Right renal cortex interstitium (tissue), 3 donors: ENCODE measurements around the gene NCAPG2. TPM values are rescaled to one million over a fixed set of nuclear protein-coding genes. Genes with fewer than 3 reads are reported as not detected.
"Not testable (repeated sequence)": the region's sequence is repeated elsewhere in the genome, so short reads cannot be mapped to it uniquely, and the experiment has no call there.

Experiments used
- DNase-seq, 3 donors: peaks; one replicate each; pipeline ENCODE4 v3.0.0-alpha.2; 2013; ENCODE audit warnings: low read depth in 3 of 3, low spot score in 2 of 3
- polyA plus RNA-seq, 3 donors: library from polyadenylated mRNA; unstranded; fragments of 120-200 nt; gene quantifications; one replicate each; pipeline ENCODE4 v1.2.1, GENCODE V29; 2013; ENCODE audit not compliant: insufficient read length in 3 of 3

The NCAPG2 gene
- polyA plus RNA-seq, 3 donors: 24.2 to 26.2 (median 25.7) TPM

DNA sequence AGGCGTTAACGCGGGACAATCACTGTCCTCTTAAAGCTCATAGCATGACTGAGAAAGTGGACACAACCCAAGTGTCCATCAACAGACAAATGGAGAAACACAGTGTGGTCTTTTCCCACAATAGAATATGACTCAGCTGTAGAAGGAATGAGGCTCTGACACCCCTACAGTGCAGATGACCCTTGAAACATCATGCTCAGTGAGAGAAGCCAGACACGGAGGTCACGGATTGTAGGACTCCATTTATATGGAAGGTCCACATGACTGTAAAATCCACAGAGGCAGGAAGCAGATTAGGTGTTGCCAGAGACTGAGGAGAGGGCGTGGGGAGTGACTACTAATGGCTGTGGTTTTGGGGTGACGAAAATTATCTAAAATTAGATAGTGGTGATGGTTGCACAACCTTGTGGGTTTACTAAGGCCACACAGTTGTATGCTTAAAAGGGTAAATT, 6.1 kb upstream of the NCAPG2 start:
- no peak for DNase-seq

DNA sequence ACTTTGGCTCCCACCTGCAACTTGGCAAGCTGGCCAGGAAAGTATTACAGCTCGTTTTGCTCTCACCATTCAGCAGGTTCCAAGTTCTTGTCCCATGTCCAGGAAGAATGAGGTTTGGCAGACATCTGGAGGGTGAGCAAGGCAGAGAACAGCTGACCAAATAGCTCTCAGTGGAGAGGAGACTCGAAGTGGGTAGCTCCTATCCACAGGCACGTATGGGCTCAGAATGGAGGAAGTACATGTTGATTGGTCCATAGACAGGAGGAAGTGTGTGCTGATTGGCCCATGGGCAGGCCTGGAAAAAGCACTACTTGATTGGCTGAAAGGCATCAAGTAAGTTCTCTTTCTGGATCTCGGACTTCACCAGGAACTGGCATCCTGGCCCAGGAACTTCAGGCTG, 3.0 kb upstream of the NCAPG2 start:
- no peak for DNase-seq

DNA sequence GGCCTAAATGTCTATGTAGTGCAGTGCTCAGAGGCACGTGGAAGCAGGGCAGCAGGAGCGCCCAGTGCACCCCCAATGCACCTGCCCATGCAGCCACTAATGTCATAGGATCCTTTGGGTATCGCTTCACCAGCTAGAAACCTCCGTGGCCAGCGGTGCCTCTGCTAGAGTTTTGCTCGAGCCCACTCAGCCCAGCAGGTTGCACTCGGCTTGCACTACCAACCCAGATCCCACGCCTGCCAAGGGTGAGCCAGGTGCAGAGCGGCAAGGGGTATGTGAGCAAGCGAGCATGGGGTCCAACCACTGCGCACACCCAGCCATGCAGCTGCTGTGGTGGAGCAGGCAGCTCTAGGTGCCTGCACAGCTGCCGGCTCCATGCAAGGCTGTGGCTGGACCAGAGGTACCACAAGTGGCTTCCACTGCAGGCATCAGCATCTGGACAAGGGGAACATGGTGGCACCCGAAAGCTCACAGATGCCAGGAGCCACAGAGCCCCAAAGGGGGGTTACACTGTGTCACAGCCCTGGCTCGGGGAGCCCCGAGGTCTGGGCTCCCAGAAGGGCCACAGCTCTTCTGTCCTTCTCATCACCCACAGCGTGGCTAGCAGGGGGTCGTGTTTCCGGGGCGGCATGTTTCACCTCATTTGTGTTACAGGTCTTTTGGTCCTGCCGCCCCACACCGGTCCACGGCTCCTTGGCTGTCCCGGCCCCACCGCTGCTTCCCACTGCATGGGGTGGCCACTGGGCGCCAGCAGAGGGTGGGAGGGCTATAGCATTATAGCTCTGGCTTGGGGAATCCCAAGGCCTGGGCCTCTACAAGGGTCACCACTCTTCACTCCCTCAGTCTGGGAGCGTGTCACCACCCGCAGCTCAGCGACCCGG, 2.3 kb upstream of the NCAPG2 start:
- no peak for DNase-seq

DNA sequence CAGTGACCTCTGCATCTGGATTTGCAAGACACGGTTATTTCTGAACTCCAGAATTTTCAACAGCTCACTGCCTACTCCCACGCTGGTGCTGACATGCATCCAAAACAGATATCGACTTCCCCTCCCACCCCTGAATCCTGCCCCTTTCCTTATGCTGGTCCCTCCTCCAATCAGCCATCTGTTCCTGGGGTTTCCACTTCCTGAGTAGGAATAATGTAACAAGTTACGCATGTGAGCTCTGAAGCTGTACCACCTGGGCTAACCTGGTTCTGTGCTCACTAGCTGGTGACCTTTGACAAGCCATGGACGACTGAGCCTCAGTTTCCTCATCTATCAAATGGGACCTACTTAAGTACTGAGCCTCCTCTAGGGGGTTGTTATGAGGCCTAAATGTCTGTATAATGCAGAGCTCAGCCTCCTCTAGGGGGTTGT, 1.7 kb upstream of the NCAPG2 start:
- no peak for DNase-seq

DNA sequence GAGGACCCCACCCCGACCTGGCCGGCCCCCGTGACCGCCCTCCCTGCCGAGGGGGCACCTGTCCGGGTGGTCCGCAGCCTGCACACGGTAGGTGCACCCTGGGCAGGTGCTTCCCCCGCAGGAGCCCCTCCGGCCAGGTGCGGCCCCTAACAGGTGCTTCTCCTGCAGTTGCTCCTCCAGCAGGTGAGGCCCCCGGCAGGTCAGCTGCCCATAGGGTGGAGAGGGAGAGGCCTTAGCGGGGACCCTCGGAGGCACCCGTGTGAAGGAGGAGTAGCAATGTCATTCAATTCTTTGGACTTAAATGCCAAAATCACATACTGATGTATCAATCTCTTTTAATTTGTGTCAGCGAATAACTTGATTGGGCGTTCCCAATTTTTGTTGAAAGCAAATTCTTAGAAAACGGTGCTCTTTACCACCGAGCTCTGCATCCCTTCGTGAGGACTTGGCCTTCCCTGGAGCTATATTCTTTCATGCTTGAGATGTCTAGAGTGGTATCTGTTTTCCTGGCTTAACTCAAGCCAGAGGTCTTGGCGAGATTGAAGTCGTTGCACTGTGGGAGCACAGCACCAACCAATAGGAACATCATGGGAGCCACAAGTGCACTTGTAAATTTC, 738 bp upstream of the NCAPG2 start:
- no peak for DNase-seq

DNA sequence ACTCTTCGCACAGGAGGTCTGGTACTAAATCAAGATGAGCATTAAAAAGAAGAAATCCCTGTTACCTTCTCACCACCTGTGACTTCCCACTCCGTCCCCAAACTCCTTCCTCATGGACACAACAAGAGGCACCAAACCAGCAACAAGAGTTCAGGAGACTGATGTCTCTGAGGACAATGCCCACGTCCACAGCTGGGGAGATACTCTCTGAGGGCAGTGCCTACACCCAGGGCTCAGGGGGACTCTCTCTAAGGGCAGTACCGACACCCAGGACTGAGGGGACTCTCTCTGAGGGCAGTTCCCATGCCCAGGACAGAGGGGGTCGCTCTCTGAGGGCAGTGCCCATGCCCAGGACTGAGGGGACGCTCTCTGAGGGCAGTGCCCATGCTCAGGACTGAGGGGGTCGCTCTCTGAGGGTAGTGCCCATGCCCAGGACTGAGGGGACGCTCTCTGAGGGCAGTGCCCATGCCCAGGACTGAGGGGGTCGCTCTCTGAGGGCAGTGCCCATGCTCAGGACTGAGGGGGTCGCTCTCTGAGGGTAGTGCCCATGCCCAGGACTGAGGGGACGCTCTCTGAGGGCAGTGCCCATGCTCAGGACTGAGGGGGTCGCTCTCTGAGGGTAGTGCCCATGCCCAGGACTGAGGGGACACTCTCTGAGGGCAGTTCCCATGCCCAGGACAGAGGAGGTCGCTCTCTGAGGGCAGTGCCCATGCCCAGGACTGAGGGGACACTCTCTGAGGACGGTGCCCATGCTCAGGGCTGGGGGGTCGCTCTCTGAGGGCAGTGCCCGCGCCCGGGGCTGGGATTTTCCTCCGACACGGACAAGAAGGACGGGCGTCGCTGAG, 703 bp downstream of the NCAPG2 start:
- not testable (repeated sequence) for DNase-seq

DNA sequence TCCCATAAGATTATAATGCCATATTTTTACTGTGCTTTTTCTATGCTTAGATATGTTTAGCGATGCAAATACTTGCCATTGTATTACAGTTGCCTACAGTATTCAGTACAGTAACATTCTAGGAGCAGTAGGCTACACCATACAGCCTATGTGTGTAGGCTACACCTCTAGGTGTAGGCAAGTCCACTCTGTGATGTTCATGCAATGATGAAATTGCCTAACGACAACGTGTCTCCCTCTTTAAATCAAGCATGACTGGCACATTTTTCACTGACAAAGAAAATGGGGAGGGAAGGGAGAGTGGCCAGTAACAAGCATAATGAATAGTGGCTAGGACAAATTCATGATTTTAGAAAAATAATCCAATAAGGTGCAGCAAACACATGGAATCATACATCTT, 1.7 kb downstream of the NCAPG2 start:
- DNase-seq: no peak

DNA sequence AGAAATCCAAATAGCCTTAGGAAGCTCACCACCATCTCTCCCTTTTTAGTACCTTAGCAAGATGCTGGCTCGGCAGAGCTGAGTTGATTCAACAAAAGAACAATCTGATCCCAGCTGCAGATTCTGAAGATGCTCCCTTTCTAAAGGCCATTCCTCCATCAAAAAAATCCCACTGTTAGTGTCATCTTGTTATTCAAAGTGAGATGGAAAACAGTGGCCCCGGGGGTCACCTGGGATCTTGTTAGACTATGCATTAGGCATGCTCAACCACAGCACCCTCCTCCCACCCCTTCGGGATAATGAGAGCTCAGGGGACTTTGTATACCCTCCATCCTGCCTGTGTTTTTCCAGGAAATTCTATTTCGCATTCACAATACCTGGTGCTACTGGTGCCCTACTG, 2.4 kb downstream of the NCAPG2 start:
- DNase-seq: no peak

DNA sequence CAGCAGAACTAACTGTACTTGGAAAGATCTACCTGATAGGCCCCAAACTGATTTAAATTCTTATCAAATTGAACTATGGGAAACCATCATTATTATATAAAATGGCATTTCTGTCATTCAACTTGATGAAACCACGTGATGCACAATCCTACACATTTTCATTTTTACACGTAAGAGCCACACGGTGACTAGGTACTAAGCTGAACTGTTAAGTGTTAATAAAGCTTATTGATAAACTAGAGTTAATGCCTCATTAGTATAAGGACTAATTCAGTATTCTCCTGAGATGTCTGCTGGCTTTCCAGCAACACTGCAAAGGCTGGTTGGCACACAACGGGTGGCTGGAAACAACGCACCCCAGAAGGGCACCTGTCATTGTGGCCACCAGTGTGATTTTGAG, 4.6 kb downstream of the NCAPG2 start:
- no peak for DNase-seq

DNA sequence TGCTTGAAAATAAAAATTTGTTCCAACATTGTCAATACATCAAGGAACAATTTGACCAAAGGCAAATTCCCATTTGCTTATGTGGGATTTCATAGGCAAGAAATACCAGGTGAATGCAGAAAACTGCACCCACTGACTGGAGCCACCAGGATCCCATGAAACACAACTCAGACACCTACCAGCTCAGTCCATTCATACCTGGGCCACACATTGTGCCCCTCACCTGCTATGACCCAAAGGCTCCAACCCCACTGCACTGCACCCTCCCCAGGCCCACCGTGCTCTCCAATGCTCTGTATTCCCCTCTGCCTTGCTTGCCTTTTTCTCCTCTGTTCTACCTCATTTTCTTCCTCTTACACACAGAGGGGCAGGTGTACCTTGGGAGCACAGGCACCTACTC, 5.3 kb downstream of the NCAPG2 start:
- DNase-seq: no peak

DNA sequence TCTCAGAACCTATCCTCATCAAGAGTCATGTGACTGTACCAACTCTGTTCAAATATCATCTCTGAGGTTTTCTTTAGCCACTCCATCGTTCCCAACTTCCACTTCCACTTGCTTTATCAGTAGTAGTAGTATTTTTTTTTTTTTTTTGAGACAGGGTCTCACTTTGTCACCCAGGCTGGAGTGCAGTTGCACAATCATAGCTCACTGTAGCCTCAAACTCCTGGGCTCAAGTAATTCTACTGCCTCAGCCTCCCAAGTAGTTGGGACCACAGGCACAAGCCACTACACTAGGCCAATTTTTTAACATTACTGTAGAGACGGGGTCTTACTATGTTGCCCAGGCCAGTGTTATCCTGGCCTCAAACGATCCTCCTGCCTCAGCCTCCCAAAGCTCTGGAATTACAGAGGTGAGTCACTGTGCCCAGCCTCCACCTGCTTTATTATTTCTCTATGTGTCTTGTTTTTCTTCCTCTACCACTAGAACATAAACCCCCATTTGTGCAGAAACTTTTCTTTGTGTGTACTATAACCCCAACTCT, 5.9 kb downstream of the NCAPG2 start:
- DNase-seq: no peak

DNA sequence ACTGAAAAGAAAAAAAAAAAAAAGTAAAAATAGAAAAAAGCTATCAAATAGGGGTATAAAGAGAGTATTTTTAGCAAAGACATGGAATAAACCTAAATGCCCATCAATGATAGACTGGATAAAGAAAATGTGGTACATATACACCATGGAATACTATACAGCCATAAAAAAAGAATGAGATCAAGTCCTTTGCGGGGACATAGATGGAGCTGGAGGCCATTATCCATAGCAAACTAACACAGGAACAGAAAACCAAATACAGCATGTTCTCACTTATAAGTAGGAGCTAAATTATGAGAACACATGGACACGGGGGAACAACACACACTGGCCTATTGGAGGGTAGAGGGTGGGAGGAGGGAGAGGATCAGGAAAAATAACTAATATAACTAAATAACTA, 7.0 kb downstream of the NCAPG2 start:
- DNase-seq: not testable (repeated sequence)

DNA sequence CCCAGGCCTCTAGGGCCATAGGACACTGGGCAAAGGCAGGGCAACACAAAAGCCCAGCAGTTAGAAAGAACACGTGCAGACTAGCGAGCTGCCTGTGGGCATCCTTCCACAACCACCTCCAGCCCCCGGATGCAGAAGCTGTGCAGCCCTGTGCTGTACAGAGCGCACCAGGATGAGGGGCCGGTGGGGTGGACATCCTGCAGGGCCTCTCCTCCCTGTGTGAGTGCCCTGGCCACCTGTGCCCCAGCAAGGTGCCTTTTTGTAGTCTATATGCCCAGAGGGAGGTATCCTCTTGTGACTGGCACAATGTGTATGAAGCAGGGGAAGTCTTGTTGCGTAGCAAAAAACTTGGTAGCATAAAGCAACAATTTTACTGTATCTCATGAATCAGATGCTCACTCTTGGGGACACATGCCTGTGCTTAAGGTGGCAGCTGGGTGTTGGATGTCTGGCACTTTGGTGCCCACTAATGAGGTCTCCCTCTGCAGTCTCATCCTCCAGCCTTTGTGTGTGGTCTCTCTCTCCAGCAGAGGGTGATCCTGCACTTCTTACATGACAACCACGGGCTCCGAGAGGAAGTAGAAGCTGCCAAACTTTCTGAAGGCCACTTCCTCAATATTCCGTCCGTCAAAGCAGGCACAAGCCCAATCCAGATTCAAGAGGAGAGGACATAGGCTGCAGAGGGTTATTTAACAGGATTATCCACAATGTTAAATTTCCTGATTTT, 8.7 kb downstream of the NCAPG2 start:
- no peak for DNase-seq

DNA sequence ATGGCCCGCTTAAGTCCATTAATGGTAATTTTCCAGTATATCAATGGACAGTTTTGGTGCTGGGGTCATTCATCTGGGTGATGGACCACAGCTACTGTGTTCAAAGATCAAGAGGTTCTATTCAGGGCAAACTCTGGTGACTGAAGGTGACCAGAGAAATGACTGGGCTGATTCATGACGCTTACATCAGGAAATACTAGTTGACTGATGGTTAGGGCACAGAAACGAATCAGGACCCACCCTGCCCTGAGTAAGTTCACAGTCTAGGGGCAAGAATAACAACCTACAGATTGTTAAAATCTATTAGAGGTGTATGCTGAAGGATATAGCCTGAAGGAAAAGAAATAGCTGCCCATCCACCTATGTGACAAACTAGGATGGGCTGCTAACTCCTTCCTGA, 9.5 kb downstream of the NCAPG2 start:
- no peak for DNase-seq

DNA sequence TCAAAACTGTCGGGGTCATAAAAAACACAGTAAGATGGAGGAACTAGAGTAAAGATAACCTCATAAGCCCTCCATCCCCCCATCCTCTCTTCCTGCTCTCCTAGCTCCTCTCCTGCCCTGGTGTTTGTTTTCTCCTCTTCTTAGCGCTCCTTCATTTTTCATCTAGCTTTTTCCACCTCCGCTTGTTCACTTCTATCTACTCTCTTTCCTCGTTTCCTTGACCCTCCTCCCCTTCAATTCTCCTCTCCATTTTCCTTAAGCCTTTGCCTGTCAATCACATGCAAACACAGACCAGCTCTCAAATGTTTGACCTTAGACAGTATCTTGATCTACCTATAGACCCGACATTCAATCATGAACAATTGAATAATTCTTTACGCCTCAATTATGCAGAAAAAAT, 10.0 kb downstream of the NCAPG2 start:
- DNase-seq: no peak

DNA sequence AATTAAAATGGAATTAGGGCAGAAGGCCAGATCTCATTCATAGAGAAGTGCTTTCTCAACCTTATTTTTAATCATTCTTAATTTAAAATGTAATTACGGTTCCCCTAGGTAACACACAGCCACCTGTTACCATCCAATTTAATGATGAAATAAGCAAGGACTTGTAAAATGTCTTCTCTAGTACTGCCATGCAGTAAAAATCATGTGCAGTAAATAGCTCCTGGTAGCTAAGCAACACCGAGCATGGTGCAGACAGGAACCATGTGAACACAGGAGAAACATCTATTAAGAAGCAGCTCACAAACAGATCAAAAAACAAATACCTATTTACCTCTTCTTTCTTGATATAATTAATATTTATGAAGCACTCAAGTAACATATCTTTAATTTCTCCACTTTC, 15.1 kb downstream of the NCAPG2 start:
- DNase-seq: no peak

DNA sequence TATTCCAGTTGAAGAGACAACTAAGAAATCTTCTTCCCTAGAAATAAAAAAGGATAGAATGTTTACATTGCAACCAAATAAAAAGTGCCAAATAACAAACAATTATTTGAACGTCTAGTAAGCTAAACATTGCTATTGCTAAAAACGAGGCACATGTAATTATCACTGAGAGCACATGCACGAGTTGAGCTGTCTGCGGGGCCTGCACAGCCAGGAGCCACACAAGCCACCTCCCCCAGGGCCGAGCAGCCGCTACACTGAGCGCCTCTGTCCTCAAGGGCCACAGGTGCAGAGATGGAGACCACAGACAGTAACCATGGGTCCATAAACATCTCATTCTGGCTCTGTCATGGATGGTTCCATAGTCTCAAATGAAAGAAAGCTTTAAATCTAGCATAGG, 17.2 kb downstream of the NCAPG2 start:
- no peak for DNase-seq

DNA sequence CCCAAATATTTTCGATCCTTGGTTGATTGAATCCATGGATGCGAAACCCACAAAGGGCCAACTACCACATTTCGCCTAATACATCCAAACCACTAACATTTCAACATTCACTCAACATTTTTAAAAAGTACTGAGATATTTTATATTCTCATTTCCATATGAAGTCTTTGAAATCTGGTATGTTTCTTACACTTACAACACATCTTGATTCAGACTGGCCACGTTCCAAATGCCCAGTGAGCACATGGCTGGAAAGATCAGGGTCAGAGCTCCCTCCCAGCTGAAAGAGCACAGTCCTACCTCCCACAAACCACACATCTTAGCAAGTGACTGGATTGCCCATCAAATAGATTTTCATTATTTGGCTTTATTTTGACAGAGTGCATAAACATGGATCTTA, 18.9 kb downstream of the NCAPG2 start:
- no peak for DNase-seq

DNA sequence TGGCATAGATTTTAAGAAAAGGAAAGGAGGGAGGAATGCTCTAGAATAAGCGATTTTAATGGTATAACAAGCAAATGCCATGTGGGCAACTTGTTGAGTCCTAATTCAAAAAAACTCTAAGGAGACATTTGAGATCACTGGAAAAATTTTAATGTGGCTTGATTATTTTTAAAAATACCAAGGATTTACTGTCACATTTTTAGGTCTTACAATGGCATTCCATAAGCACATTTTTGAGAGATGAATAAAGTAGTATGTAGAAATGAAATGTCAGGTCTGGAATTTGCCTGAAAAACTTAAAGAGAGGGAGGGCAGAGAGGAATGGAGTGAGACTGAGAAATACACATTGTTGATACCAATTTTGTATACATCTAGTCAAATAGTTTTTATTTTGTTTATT, 20.3 kb downstream of the NCAPG2 start:
- no peak for DNase-seq

DNA sequence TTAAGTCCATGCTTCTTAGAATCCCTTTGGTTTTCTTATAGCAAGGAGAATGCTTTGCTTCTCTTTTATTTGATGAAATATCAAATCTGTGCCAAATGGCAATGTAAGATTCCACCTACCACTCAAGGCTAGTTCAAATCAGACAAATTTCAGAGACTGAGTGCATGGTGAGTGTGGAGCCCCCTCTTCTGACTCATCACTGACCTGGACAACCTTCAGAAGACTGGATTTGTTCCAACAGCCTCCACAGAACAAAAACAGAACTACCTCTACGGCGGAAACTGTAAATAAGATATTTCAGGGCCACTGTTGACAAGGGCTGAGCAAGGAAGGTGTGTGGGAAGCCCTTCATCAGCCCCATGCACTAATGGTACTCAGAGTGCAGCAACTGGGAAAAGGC, 21.1 kb downstream of the NCAPG2 start:
- no peak for DNase-seq
